Uterus (tissue), 4 donors: ENCODE data around the gene SMIM13. TPM values are rescaled to one million over a fixed set of nuclear protein-coding genes. Genes with fewer than 3 reads are reported as not detected.

ENCODE experiments used
- DNase-seq, 2 donors: peaks; one replicate each; pipeline ENCODE4 v3.0.0-alpha.2; 2019 to 2020
- H3K27ac ChIP-seq, 2 donors: fragments of 200-600 bp; sonication (generic); 1 replicate in 1 of 2; 2 replicates in 1 of 2; pipeline ENCODE4 v1.5.1; 2016 to 2018
- H3K27me3 ChIP-seq, 2 donors: fragments of 200-600 bp; sonication (generic); one replicate each; pipeline ENCODE4 v1.5.1; 2018 to 2019; ENCODE audit warnings: control low read depth in 1 of 2
- H3K36me3 ChIP-seq, 2 donors: fragments of 200-600 bp; sonication (generic); one replicate each; pipeline ENCODE4 v1.5.1; 2019; ENCODE audit warnings: control low read depth in 1 of 2
- H3K4me1 ChIP-seq, 2 donors: fragments of 200-600 bp; sonication (generic); one replicate each; pipeline ENCODE4 v1.5.1; 2018 to 2019; ENCODE audit warnings: control low read depth in 1 of 2
- H3K4me3 ChIP-seq, 2 donors: fragments of 200-600 bp; sonication (generic); 1 replicate in 1 of 2; 2 replicates in 1 of 2; pipeline ENCODE4 v1.5.1; 2018 to 2019; ENCODE audit warnings: mild to moderate bottlenecking in 1 of 2
- H3K9me3 ChIP-seq, 2 donors: fragments of 200-600 bp; sonication (generic); one replicate each; pipeline ENCODE4 v1.5.1; 2019; ENCODE audit warnings: control low read depth in 1 of 2
- POLR2A ChIP-seq, 2 donors: fragments of 450-650 bp; IDR thresholded peaks; one replicate each; pipeline ENCODE4 v1.6.1; 2016; ENCODE audit warnings: antibody characterized with exemption in 2 of 2, mild to moderate bottlenecking in 1 of 2, moderate library complexity in 1 of 2
- intact Hi-C: fragments of 100-400 bp; cut with DNase I; formaldehyde crosslinking; loops from one replicate; pipeline ENCODE4 v1.15.1; 2023; ENCODE audit warnings: low total_unique reads
- total RNA-seq, 4 donors: library from RNA; depleted of rRNA in 3 of 4; stranded (reverse); fragments of >200 nt in 3 of 4; gene quantifications; one replicate each; pipeline versions ENCODE4 v1.1.0 to v1.2.4, GENCODE V29; 2014 to 2023
- TF ChIP-seq, protein P1 (sequence below), 4 experiments: fragments of 200-600 bp in 2 of 4; fragments of 450-650 bp in 2 of 4; sonication (generic) in 2 of 4; IDR thresholded peaks; one replicate each; pipeline ENCODE4 v1.5.1; 2016 to 2019; ENCODE audit warnings: antibody characterized with exemption in 4 of 4, mild to moderate bottlenecking in 2 of 4, moderate library complexity in 1 of 4
- donor health status: DM: yes; HTN: yes; CAD: no.

The SMIM13 gene
- total RNA-seq, 4 donors from 2014 or later = 4.4 to 25.2 (median 11.4) TPM

DNA sequence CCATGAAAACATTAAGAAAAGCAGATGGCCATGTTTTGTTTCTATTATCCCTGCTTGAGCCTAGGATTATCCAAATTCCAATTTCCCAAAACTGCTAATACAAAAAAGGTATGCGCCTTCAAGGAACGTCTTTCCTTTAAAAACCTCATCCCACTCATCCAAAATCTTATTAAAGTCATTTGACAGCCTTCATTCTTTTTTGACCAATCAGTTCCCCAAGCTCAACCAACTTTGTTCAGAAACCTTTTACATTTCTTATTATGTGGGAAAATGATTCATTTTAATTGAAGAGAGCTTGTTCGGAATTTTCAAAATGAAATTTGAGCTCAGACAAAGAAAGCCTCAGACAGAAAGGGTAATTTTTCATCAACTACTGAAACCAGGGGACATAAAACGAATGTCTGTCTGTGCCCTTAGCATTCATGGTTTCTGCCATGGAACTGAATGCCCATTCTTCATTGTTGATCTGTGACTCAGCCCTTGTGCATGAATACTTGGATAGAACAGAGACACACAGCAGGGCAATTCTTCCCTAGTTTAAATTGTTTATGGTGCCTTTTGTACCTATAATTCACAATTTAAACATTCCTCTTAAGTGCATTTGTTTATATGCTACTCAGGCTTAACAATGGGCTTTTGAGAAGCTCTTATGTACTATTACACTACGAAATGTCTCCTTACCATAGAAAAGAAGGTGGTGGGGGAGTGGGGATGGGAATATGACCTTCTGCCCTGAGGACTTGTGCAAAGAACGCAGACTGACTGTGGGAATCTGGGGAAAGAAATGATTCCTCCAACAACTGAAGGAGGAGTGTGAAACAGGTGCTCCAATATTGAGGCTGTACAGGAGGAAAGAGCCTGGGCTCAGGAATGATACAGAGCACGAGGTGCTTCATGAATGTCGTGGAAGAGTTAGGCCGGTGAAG lies 67.7 kb downstream of the SMIM13 start:
- no peak for TF ChIP-seq POLR2A (IDR thresholded peaks at IDR 0.05)
- TF ChIP-seq, protein P1, sequence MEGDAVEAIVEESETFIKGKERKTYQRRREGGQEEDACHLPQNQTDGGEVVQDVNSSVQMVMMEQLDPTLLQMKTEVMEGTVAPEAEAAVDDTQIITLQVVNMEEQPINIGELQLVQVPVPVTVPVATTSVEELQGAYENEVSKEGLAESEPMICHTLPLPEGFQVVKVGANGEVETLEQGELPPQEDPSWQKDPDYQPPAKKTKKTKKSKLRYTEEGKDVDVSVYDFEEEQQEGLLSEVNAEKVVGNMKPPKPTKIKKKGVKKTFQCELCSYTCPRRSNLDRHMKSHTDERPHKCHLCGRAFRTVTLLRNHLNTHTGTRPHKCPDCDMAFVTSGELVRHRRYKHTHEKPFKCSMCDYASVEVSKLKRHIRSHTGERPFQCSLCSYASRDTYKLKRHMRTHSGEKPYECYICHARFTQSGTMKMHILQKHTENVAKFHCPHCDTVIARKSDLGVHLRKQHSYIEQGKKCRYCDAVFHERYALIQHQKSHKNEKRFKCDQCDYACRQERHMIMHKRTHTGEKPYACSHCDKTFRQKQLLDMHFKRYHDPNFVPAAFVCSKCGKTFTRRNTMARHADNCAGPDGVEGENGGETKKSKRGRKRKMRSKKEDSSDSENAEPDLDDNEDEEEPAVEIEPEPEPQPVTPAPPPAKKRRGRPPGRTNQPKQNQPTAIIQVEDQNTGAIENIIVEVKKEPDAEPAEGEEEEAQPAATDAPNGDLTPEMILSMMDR (IDR thresholded peaks at IDR 0.05) = no peak
- H3K9me3 ChIP-seq = no peaks in the 10 kb centered on the region
- no peaks in the 10 kb centered on the region for H3K36me3 ChIP-seq
- intact Hi-C loops = no loop called here
- no peak overlapping the region for H3K4me3 ChIP-seq
- H3K27ac ChIP-seq = no peak overlapping the region
- H3K27me3 ChIP-seq = no peaks in the 10 kb centered on the region
- DNase-seq = no peak
- no peaks in the 10 kb centered on the region for H3K4me1 ChIP-seq

DNA sequence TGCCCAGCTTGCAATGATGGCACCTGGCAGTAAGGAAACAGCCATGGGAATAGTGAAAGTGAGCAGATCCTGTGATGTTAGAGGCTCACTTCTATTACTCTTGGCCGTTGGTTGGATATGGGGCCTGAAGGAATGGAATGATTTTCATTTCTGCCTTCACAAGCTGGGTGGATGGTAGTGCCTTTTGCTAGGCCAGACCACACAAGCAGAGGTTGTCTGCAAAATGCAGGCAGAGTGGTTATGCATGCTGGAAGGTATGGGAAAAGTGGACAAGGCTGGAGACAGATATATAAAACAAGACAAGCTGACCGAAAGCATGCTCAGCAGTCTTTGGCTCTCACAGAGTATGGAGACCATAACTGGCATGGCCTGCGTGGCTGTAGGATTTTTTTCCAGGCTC lies 68.6 kb downstream of the SMIM13 start:
- intact Hi-C loops = no loop called here
- DNase-seq = no peak
- no peak for TF ChIP-seq POLR2A (IDR thresholded peaks at IDR 0.05)
- TF ChIP-seq, protein P1 (IDR thresholded peaks at IDR 0.05) = no peak
- no peak overlapping the region for H3K4me3 ChIP-seq
- H3K27ac ChIP-seq = no peak overlapping the region
- no peaks in the 10 kb centered on the region for H3K36me3 ChIP-seq
- no peaks in the 10 kb centered on the region for H3K27me3 ChIP-seq
- no peaks in the 10 kb centered on the region for H3K4me1 ChIP-seq
- no peaks in the 10 kb centered on the region for H3K9me3 ChIP-seq

DNA sequence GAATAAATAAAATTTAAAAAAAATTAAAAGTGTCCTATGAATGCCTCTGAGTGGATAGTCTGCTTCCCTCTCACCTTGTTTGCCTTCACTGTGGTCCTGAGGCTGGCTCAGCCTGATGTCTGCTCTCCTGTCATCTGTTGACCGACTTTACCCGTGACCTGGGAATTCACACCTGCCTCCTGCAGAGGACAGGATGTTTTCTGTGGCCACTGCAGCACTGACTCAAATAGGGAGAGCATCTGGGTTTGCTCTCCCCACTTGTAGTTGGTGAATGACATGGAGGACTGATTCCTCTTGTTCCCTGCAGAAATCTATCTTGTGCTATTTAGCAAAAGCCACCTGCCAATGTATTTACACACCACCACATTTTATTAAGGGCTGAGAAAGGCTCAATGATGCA lies 70.3 kb downstream of the SMIM13 start:
- Histone ChIP-seq H3K27me3 (no peaks in the 10 kb centered on the region), H3K4me1 (no peaks in the 10 kb centered on the region), H3K36me3 (no peaks in the 10 kb centered on the region), H3K9me3 (no peaks in the 10 kb centered on the region), H3K4me3 (no peak overlapping the region), H3K27ac (no peak overlapping the region)
- intact Hi-C loops = no loop called here
- no peak for DNase-seq
- TF ChIP-seq POLR2A (IDR thresholded peaks at IDR 0.05) = no peak
- TF ChIP-seq, protein P1 (IDR thresholded peaks at IDR 0.05) = no peak

DNA sequence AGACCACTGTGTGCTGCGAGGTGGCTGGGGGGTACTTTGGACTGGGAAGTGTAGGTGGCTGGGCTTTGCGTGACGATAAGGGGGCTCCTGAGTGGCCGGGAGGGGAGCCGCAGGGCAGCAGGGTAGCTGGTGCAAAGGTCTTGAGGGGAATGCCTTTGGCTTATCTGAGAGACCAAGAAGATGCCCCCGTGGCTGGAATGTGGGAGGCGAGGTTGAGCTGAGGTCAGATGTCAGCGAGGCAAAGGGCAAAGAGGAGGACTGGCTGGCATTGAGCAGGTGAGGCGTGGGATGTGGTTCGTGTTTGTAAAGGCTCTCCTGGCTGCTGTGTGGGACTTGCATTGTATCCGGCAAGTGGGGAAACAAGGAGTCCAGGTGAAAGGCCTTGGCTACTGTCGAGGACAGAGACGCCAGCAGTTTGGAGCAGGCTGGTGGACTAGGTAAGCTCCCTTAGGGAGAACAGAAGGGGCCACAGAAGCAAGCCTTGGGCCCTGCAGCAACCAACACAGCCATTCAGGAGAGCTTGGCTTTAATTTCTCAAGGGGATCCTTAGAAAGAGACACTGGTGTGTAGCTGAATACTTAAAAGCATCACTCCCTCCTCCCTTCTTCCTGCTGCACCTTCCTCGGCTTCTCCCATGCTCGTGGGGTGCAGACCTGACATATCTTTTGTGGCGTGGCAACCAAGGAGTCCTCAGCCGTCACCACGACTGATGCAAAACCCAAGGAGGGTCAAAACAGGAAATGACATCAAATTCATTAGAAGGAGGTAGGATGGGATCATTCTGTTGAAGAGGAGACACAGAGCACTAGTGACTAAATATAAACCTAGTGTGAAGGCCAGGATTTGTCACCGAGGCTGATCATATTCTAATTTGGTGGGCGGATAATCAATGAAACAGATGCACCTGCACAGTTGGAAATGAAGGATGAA lies 71.3 kb downstream of the SMIM13 start:
- Histone ChIP-seq H3K4me1 (no peaks in the 10 kb centered on the region), H3K36me3 (no peaks in the 10 kb centered on the region), H3K27me3 (no peaks in the 10 kb centered on the region), H3K27ac (no peak overlapping the region), H3K4me3 (no peak overlapping the region), H3K9me3 (no peaks in the 10 kb centered on the region)
- DNase-seq = no peak
- intact Hi-C loops = no loop called here
- TF ChIP-seq POLR2A (IDR thresholded peaks at IDR 0.05) = no peak
- TF ChIP-seq, protein P1 (IDR thresholded peaks at IDR 0.05) = no peak
